Ureter (tissue), 1 donor: ENCODE data around the gene RGS1. TPM values are rescaled to one million over a fixed set of nuclear protein-coding genes. Genes with fewer than 3 reads are reported as not detected.

Experiments
- DNase-seq: peaks from one replicate; pipeline ENCODE4 v3.0.0-alpha.2; 2020; ENCODE audit warnings: low spot score
- total RNA-seq: library from RNA; stranded (reverse); gene quantifications from one replicate; pipeline ENCODE4 v1.2.4, GENCODE V29; 2023
- donor health status: DM: yes; HTN: yes; CAD: no.

The RGS1 gene
- 50.0 TPM for total RNA-seq

- no peak for DNase-seq
Measured at GRCh38 chr1:192575499-192576189, at the start of gene RGS1. Gene RGS1 (plus strand): TSS chr1:192575773. CDS start chr1:192575793, 20 bp downstream.

GRCh38 chr1:192527111-192527795 is 48.3 kb upstream of the RGS1 start:
- DNase-seq, result no peak

- no peak for DNase-seq
Measured at GRCh38 chr1:192527950-192528349, 47.6 kb upstream of the RGS1 start.

GRCh38 chr1:192529031-192529755 is 46.4 kb upstream of the RGS1 start:
- no peak for DNase-seq

GRCh38 chr1:192529811-192530210 is 45.8 kb upstream of the RGS1 start:
- no peak for DNase-seq

- no peak for DNase-seq
Measured at GRCh38 chr1:192530254-192530653, 45.3 kb upstream of the RGS1 start.

GRCh38 chr1:192531037-192531703 is 44.4 kb upstream of the RGS1 start:
- DNase-seq, result peak; percentile 57

- no peak for DNase-seq
Measured at GRCh38 chr1:192534666-192535065, 40.9 kb upstream of the RGS1 start.

- no peak for DNase-seq
Measured at GRCh38 chr1:192535916-192536664, 39.5 kb upstream of the RGS1 start.

- DNase-seq, result no peak
Measured at GRCh38 chr1:192538407-192539296, 36.9 kb upstream of the RGS1 start.

- DNase-seq, result no peak
Measured at GRCh38 chr1:192539297-192540092, 36.1 kb upstream of the RGS1 start.

- DNase-seq, result no peak
Measured at GRCh38 chr1:192543445-192543844, 32.1 kb upstream of the RGS1 start.

GRCh38 chr1:192545896-192546521 is 29.6 kb upstream of the RGS1 start:
- no peak for DNase-seq

GRCh38 chr1:192546596-192547190 is 28.9 kb upstream of the RGS1 start:
- no peak for DNase-seq

- DNase-seq, result no peak
Measured at GRCh38 chr1:192547501-192547900, 28.1 kb upstream of the RGS1 start.

GRCh38 chr1:192549937-192550336 is 25.6 kb upstream of the RGS1 start:
- DNase-seq, result no peak

GRCh38 chr1:192550922-192551534 is 24.5 kb upstream of the RGS1 start:
- DNase-seq, result no peak

GRCh38 chr1:192552760-192553191 is 22.8 kb upstream of the RGS1 start:
- no peak for DNase-seq
